Thoracic aorta (tissue), 2 donors: ENCODE measurements around the gene ALS2CL. TPM values are rescaled to one million over a fixed set of nuclear protein-coding genes. Genes with fewer than 3 reads are reported as not detected.

Experiments
- ATAC-seq: fragments of 150-250 bp; one replicate; pipeline ENCODE4 v1.8.0; 2017; ENCODE audit warnings: low read depth; ENCODE audit not compliant: insufficient number of reproducible peaks, low FRiP score
- DNase-seq: peaks from one replicate; pipeline ENCODE4 v3.0.0-alpha.2; 2020; ENCODE audit warnings: low spot score
- H3K27ac ChIP-seq, 2 donors: fragments of 200-600 bp; sonication (generic); 1 replicate in 1 of 2; 2 replicates in 1 of 2; pipeline ENCODE4 v1.5.1; 2016; ENCODE audit warnings: mild to moderate bottlenecking in 2 of 2, moderate library complexity in 2 of 2
- H3K27me3 ChIP-seq: fragments of 200-600 bp; sonication (generic); replicated peaks from 2 replicates; pipeline ENCODE4 v1.6.0; 2016; ENCODE audit warnings: mild to moderate bottlenecking; ENCODE audit not compliant: insufficient read depth
- H3K36me3 ChIP-seq: fragments of 200-600 bp; sonication (generic); one replicate; pipeline ENCODE4 v1.5.1; 2016
- H3K4me1 ChIP-seq, 2 donors: fragments of 200-600 bp; sonication (generic); 1 replicate in 1 of 2; 2 replicates in 1 of 2; pipeline versions ENCODE4 v1.5.1 to v1.6.0; 2016; ENCODE audit warnings: low read depth in 2 of 2, mild to moderate bottlenecking in 1 of 2; ENCODE audit not compliant: control insufficient read depth in 1 of 2
- H3K4me3 ChIP-seq: fragments of 200-600 bp; sonication (generic); 2 replicates; pipeline ENCODE4 v1.5.1; 2016; ENCODE audit warnings: mild to moderate bottlenecking
- H3K9me3 ChIP-seq: fragments of 200-600 bp; sonication (generic); 2 replicates; pipeline ENCODE4 v1.5.1; 2016
- total RNA-seq, 2 donors: library from RNA; depleted of rRNA; stranded (reverse); fragments of >200 nt; gene quantifications; one replicate each; pipeline versions ENCODE4 v1.1.0 to v1.2.3, GENCODE V29; 2016
- TF ChIP-seq, protein P1 (sequence below): fragments of 200-600 bp; sonication (generic); IDR thresholded peaks from one replicate; pipeline ENCODE4 v1.5.1; 2019; ENCODE audit warnings: antibody characterized with exemption

Gene ALS2CL
- total RNA-seq, 2 donors from 2014 or later: 25.2 to 41.7 TPM

DNA sequence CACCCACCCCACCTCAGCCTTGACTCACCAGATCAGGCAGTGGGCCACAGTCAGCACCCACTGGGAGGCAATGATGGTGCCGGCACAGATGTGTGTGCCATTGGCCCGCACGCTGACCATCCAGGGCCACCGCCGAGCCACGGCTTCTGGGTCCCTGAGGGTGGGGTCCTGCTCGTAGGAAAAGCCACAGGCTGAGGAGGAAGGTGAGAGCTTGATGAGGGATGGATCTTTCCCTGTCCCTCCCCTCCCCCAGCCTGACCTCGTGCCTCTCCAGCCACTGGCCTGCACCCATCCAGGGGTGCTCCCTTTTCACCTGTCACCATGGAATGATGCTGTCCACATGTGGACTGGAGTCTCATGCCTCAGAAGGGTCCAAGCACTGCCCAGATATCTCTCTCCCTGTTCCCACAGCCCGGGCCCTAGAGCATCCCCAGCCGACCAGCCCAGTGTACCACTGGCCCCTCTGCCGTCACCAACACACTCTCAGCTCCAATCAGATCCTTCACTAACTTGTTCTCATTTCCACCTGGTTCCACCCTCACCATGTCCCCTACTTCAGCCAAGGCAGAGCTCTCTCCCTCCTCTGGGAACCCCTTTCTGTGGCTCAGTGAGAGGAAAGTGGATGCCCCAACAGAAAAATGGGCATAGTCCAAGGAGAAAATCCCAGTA lies 22.2 kb upstream of the ALS2CL start:
- Histone ChIP-seq H3K27ac (no peak overlapping the region), H3K27me3 (no peaks in the 10 kb centered on the region), H3K4me3 (no peak overlapping the region), H3K4me1 (no peaks in the 10 kb centered on the region), H3K9me3 (no peaks in the 10 kb centered on the region), H3K36me3 (no peaks in the 10 kb centered on the region)
- ATAC-seq (no peak), DNase-seq (no peak)
- TF ChIP-seq, protein P1, sequence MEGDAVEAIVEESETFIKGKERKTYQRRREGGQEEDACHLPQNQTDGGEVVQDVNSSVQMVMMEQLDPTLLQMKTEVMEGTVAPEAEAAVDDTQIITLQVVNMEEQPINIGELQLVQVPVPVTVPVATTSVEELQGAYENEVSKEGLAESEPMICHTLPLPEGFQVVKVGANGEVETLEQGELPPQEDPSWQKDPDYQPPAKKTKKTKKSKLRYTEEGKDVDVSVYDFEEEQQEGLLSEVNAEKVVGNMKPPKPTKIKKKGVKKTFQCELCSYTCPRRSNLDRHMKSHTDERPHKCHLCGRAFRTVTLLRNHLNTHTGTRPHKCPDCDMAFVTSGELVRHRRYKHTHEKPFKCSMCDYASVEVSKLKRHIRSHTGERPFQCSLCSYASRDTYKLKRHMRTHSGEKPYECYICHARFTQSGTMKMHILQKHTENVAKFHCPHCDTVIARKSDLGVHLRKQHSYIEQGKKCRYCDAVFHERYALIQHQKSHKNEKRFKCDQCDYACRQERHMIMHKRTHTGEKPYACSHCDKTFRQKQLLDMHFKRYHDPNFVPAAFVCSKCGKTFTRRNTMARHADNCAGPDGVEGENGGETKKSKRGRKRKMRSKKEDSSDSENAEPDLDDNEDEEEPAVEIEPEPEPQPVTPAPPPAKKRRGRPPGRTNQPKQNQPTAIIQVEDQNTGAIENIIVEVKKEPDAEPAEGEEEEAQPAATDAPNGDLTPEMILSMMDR: no peak

DNA sequence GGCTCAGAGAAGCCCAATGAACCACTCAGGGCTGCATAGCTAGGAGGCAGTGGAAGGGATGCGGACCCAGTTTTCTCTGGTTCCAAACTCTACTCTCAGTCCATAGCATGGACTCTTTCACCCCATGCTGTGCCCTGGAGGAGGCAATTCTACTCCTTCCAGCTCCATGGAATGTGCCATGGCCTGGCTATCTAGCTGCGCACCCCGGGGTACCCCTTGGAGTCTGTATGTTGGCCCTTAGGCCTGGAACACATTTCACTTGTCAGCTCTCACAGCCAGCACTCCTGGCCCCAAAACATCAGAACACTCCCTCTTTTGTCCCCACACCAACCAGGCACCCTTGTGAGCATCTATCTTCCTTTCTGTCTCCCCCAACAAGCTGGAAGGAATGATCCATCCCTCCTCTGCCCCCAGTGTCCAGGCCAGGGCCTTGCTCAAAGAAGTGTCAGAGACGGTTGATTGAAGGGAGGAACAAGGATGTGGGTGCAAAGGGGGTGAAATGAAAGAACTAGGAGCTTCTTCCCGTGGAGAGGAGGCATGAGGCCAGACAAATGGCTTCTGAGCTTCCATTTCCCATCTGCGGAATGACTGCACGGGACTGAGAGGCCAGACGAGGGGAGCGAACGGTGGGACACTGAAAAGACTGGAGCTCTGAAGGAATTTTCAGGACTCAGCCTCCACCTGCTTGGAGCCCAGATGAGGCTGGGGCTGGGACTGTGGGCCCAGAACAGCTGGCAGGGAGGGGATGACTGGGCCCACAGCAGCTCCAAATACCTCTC lies 21.4 kb upstream of the ALS2CL start:
- no peaks in the 10 kb centered on the region for H3K9me3 ChIP-seq
- no peaks in the 10 kb centered on the region for H3K36me3 ChIP-seq
- no peak for ATAC-seq
- TF ChIP-seq, protein P1: no peak
- H3K27me3 ChIP-seq: no peaks in the 10 kb centered on the region
- no peaks in the 10 kb centered on the region for H3K4me1 ChIP-seq
- H3K4me3 ChIP-seq: no peak overlapping the region
- no peak for DNase-seq
- H3K27ac ChIP-seq: no peak overlapping the region

DNA sequence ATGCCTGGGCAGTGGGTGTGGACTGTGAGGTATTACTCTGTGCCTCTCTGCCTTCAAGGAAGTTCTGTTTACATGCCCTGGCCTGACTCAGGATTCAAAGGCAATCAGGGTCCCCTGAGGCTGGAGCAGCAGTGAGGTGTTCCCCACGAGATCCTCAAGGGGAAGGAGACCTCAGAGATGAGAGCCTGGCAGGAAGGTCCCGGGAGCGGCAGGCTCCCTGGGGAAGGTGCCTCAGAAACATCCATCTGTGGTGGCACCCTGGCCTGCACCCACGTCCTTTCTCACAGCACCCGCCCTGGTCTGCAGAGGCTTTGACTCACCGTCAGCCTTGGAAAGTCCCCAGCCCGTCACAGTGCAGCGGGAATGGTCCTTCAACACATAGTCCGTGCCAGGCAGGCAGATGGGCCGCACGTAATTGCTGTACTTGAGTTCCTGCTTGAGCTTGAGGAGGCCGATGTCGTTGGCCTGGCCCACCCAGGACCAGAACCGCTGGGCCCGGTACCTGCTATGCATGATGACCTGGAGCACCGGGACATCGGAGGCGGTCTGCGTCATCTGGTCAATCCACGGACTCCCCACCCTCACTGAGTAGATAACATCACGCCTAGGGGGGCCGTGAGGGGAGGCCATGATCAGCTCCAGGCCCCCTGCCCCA lies 20.5 kb upstream of the ALS2CL start:
- no peaks in the 10 kb centered on the region for H3K4me1 ChIP-seq
- no peaks in the 10 kb centered on the region for H3K9me3 ChIP-seq
- ATAC-seq (no peak), DNase-seq (no peak)
- no peak overlapping the region for H3K27ac ChIP-seq
- H3K27me3 ChIP-seq: no peaks in the 10 kb centered on the region
- no peak overlapping the region for H3K4me3 ChIP-seq
- TF ChIP-seq, protein P1: no peak
- no peaks in the 10 kb centered on the region for H3K36me3 ChIP-seq

DNA sequence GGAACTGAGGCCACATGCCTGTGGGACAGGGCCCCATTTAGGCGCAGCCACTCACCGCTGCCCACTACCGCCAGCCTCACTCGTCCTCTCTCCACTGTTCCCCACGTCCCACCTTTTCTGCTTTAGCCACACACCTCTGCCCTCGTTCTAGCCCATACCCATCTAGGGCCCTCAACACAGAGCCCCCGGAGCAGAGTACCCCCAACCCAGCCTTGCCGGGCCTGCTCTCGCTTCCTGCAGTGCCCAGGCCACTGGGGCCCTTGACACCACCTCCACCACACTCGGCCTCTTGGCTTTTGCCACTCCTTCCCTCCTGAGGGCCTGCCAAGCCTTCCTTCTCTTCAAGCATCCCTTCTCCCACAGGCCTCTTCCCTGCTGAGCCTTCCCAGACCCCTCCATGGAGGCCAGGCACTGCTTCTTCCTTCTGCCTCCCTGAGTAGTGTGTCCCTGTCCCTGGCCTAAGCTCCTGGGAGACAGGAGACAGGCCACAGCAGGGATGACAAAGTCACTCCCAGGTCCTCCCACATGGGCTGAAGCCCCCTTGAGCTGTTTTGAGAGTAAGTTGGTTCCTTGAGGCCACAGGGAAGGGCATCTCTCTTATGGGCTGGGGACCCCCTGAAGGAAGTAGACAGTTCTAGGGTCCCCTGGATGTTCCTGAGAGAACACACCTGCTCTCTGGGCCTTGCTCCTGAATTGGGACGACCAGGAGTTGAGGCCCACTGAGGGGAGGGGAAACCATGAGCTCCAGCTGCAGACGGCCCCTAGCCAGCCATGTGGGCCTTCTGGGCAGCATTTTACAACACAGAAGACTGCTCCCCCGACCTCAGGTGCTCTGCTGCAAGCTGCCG lies 19.8 kb upstream of the ALS2CL start:
- Histone ChIP-seq H3K9me3 (no peaks in the 10 kb centered on the region), H3K27ac (no peak overlapping the region), H3K36me3 (no peaks in the 10 kb centered on the region), H3K4me1 (no peaks in the 10 kb centered on the region), H3K27me3 (no peaks in the 10 kb centered on the region), H3K4me3 (no peak overlapping the region)
- TF ChIP-seq, protein P1: no peak
- DNase-seq (no peak), ATAC-seq (no peak)
